Astrocyte (in vitro differentiated cells and primary cell): Measurements from ENCODE around the gene CD82. TPM values are rescaled to one million over a fixed set of nuclear protein-coding genes. Genes with fewer than 3 reads are reported as not detected.
"Not testable (repeated sequence)": the region's sequence is repeated elsewhere in the genome, so short reads cannot be mapped to it uniquely, and the experiment has no call there.

Experiments used
- DNase-seq: peaks from one replicate; pipeline ENCODE4 v3.0.0-alpha.2; 2010; ENCODE audit warnings: low read depth
- FAIRE-seq: peaks from 2 replicates; lab custom pipeline; 2011; peaks lifted over from hg19 to GRCh38; lab: Jason Lieb, UNC
- H2AFZ ChIP-seq: 2 replicates; pipeline ENCODE4 v1.6.0; 2012; ENCODE audit warnings: low read depth, low read length, inconsistent platforms
- H3K27ac ChIP-seq: 2 replicates; pipeline ENCODE4 v1.5.1; 2011; ENCODE audit warnings: low read depth, low read length, inconsistent platforms
- H3K27me3 ChIP-seq: 2 replicates; pipeline ENCODE4 v1.6.0; 2011; ENCODE audit warnings: low read length, inconsistent platforms; ENCODE audit not compliant: insufficient read depth
- H3K36me3 ChIP-seq: 2 replicates; pipeline ENCODE4 v1.5.1; 2011; ENCODE audit warnings: low read length, inconsistent platforms; ENCODE audit not compliant: insufficient read depth
- H3K4me1 ChIP-seq: 2 replicates; pipeline ENCODE4 v1.5.1; 2011; ENCODE audit warnings: low read length, inconsistent platforms; ENCODE audit not compliant: insufficient read depth
- H3K4me2 ChIP-seq: 2 replicates; pipeline ENCODE4 v1.6.0; 2012; ENCODE audit warnings: low read length, inconsistent platforms
- H3K4me3 ChIP-seq: 2 replicates; pipeline ENCODE4 v1.5.1; 2011; ENCODE audit warnings: low read depth, mild to moderate bottlenecking, low read length, inconsistent platforms; ENCODE audit not compliant: insufficient read depth
- H3K79me2 ChIP-seq: 2 replicates; pipeline ENCODE4 v1.6.0; 2012; ENCODE audit warnings: mild to moderate bottlenecking, low read length, inconsistent platforms; ENCODE audit not compliant: insufficient read depth
- H3K9ac ChIP-seq: 2 replicates; pipeline ENCODE4 v1.6.0; 2012; ENCODE audit warnings: mild to moderate bottlenecking, low read length, inconsistent platforms
- H3K9me3 ChIP-seq: 2 replicates; pipeline ENCODE4 v1.5.1; 2012; ENCODE audit warnings: low read depth, mild to moderate bottlenecking, low read length, inconsistent platforms; ENCODE audit not compliant: insufficient read depth
- H4K20me1 ChIP-seq: 2 replicates; pipeline ENCODE4 v1.6.0; 2012; ENCODE audit warnings: low read length, inconsistent platforms; ENCODE audit not compliant: insufficient read depth
- H3K27ac Mint-ChIP-seq: one replicate; pipeline ENCODE4 v1.8.0; 2021; ENCODE audit warnings: mild to moderate bottlenecking, mixed read lengths; ENCODE audit not compliant: unreplicated experiment
- H3K27me3 Mint-ChIP-seq: one replicate; pipeline ENCODE4 v1.8.0; 2021; ENCODE audit warnings: low read depth, mixed read lengths; ENCODE audit not compliant: unreplicated experiment
- H3K36me3 Mint-ChIP-seq: one replicate; pipeline ENCODE4 v1.8.0; 2021; ENCODE audit warnings: low read depth, mixed read lengths; ENCODE audit not compliant: unreplicated experiment
- H3K4me1 Mint-ChIP-seq: one replicate; pipeline ENCODE4 v1.8.0; 2021; ENCODE audit warnings: low read depth, mixed read lengths; ENCODE audit not compliant: unreplicated experiment
- H3K4me3 Mint-ChIP-seq: one replicate; pipeline ENCODE4 v1.8.0; 2021; ENCODE audit warnings: mild to moderate bottlenecking, moderate library complexity, mixed read lengths; ENCODE audit not compliant: unreplicated experiment
- H3K9me3 Mint-ChIP-seq: one replicate; pipeline ENCODE4 v1.8.0; 2021; ENCODE audit warnings: mild to moderate bottlenecking, mixed read lengths; ENCODE audit not compliant: unreplicated experiment
- EZH2 ChIP-seq: IDR thresholded peaks from 2 replicates; pipeline ENCODE4 v1.6.1; 2012; ENCODE audit warnings: mild to moderate bottlenecking, low read length, inconsistent platforms; ENCODE audit not compliant: insufficient read depth
- total RNA-seq: library from RNA; stranded (reverse); gene quantifications from 2 replicates; pipeline ENCODE4 v1.2.1, GENCODE V29; 2021
- TF ChIP-seq, protein P1 (sequence below): IDR thresholded peaks from 2 replicates; pipeline ENCODE4 v1.5.1; 2011; ENCODE audit warnings: low read depth, mild to moderate bottlenecking, inconsistent platforms, low read length, moderate library complexity; ENCODE audit not compliant: insufficient read depth

Gene CD82
- total RNA-seq, 1 donor from 2014 or later = 74.5 TPM

DNA sequence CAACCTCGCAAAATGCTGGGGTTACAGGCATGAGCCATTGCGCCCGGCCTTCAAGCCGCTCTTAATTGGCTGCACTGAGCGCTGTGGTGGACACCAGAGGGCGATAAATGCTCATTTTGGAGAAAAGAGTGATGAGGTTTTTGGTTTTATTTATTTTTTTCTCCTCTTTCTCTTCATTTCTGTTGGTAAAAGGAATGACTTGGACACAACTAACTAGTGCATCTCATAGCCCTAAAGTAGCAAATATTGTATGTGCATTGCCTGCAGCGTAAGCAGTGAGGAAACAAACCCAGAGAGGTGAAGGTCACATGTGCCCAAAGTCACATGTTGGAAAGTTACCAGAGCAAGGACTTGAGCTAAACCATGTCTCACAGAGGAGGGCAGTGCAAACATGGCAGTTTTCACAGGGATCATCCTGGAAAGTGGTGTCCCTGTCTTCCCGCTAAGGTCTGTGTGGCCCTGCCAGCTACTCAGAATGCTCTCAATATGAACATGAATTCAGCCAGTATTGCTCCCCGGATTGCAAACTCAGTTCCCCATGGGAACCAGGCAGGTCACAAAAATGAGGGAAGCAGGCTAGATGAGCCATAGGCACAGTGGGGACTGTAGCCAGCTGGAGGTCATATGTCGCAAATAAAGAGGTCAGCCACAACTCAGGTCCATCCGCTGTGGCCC, 8.6 kb upstream of the CD82 start:
- H3K9me3 ChIP-seq = no peaks in the 10 kb centered on the region
- Mint-ChIP-seq H3K27me3 (peaks cover under 1% of the 10 kb centered on the region), H3K27ac (peak overlapping the region; percentile 43), H3K9me3 (peaks cover 8% of the 10 kb centered on the region), H3K4me1 (peaks cover 17% of the 10 kb centered on the region), H3K36me3 (no peaks in the 10 kb centered on the region), H3K4me3 (no peak overlapping the region)
- no peak overlapping the region for H2AFZ ChIP-seq
- DNase-seq (no peak), FAIRE-seq (no peak)
- H3K4me1 ChIP-seq = peaks cover 4% of the 10 kb centered on the region
- H3K36me3 ChIP-seq = no peaks in the 10 kb centered on the region
- H3K4me2 ChIP-seq = no peak overlapping the region
- H3K4me3 ChIP-seq = no peak overlapping the region
- H3K79me2 ChIP-seq = no peaks in the 10 kb centered on the region
- no peak overlapping the region for H3K27ac ChIP-seq
- no peak overlapping the region for H3K9ac ChIP-seq
- no peaks in the 10 kb centered on the region for H3K27me3 ChIP-seq
- TF ChIP-seq, protein P1, sequence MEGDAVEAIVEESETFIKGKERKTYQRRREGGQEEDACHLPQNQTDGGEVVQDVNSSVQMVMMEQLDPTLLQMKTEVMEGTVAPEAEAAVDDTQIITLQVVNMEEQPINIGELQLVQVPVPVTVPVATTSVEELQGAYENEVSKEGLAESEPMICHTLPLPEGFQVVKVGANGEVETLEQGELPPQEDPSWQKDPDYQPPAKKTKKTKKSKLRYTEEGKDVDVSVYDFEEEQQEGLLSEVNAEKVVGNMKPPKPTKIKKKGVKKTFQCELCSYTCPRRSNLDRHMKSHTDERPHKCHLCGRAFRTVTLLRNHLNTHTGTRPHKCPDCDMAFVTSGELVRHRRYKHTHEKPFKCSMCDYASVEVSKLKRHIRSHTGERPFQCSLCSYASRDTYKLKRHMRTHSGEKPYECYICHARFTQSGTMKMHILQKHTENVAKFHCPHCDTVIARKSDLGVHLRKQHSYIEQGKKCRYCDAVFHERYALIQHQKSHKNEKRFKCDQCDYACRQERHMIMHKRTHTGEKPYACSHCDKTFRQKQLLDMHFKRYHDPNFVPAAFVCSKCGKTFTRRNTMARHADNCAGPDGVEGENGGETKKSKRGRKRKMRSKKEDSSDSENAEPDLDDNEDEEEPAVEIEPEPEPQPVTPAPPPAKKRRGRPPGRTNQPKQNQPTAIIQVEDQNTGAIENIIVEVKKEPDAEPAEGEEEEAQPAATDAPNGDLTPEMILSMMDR = peak; percentile 69
- no peak for TF ChIP-seq EZH2
- no peaks in the 10 kb centered on the region for H4K20me1 ChIP-seq

DNA sequence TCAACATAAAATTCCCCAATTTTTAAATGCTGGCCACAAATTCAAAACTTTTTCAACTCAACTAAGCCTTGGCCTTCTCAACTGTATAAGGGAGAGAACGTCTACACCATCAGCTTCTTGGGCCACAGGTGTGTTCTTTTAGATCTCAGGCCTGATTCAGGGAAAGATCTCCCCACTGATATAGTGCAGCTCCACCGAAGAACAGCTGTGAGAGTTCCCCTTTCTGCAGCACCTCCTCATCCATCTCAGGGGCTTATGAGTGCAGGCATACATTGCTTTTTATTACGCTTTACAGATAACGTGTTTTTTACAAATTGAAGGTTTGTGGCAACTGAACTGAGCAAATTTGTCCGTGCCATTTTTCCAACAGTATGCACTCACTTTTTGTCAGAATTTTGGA, 8.0 kb upstream of the CD82 start:
- Mint-ChIP-seq H3K27ac (no peak overlapping the region), H3K36me3 (no peaks in the 10 kb centered on the region), H3K27me3 (no peaks in the 10 kb centered on the region), H3K9me3 (peaks cover 8% of the 10 kb centered on the region), H3K4me1 (peaks cover 17% of the 10 kb centered on the region), H3K4me3 (no peak overlapping the region)
- H2AFZ ChIP-seq = no peak overlapping the region
- TF ChIP-seq, protein P1 = no peak
- no peak for TF ChIP-seq EZH2
- H3K4me2 ChIP-seq = no peak overlapping the region
- H3K4me1 ChIP-seq = peaks cover 4% of the 10 kb centered on the region
- no peak overlapping the region for H3K27ac ChIP-seq
- no peaks in the 10 kb centered on the region for H3K9me3 ChIP-seq
- H3K79me2 ChIP-seq = no peaks in the 10 kb centered on the region
- H3K9ac ChIP-seq = no peak overlapping the region
- no peak for DNase-seq
- no peak overlapping the region for H3K4me3 ChIP-seq
- no peaks in the 10 kb centered on the region for H4K20me1 ChIP-seq
- FAIRE-seq = no peak
- no peaks in the 10 kb centered on the region for H3K36me3 ChIP-seq
- no peaks in the 10 kb centered on the region for H3K27me3 ChIP-seq

DNA sequence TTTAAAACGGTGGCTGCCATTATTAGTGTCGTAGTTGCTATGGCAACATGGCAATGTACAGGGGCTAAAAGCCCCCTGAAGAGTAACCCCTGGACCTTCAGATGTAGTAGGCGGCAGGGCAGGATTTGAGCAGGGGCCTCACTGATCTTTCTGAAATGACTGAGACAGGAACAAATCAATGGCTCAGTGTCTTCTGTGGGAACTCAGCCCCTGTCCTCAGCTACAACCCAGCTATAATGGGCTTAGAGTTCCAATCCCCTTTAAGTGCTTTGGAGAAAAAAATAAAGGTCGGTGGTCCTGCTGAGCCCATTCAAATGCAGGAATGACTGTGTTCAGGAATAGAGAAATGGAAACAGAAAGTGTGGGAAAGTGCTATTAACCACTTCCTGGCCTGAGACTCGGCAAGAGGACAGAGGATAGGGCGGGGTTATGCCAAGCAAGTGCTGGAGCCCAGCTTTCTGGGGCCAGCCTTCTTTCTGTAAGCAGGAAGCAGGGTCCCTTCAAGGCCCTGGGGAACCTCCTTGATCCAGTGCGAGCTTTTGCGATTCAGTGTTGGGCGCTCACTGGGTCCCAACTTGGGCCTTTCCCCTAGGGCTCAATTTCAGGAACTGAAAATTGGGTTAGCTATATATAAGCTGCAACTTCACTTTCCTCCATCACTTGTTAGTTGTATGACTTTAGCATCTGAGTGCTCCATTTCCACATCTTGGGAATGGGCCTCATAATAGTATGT, 6.1 kb upstream of the CD82 start:
- Mint-ChIP-seq H3K9me3 (no peaks in the 10 kb centered on the region), H3K27ac (no peak overlapping the region), H3K36me3 (no peaks in the 10 kb centered on the region), H3K4me1 (peaks cover 32% of the 10 kb centered on the region), H3K4me3 (no peak overlapping the region), H3K27me3 (no peaks in the 10 kb centered on the region)
- FAIRE-seq = no peak
- no peak overlapping the region for H3K27ac ChIP-seq
- H3K4me1 ChIP-seq = peaks cover 16% of the 10 kb centered on the region
- H3K9me3 ChIP-seq = no peaks in the 10 kb centered on the region
- TF ChIP-seq, protein P1 = no peak
- no peak for TF ChIP-seq EZH2
- H3K27me3 ChIP-seq = no peaks in the 10 kb centered on the region
- no peaks in the 10 kb centered on the region for H3K36me3 ChIP-seq
- DNase-seq = no peak
- H4K20me1 ChIP-seq = no peaks in the 10 kb centered on the region
- H3K79me2 ChIP-seq = no peaks in the 10 kb centered on the region
- no peak overlapping the region for H3K9ac ChIP-seq
- H3K4me3 ChIP-seq = no peak overlapping the region
- H2AFZ ChIP-seq = peak overlapping the region; percentile 15
- H3K4me2 ChIP-seq = no peak overlapping the region

DNA sequence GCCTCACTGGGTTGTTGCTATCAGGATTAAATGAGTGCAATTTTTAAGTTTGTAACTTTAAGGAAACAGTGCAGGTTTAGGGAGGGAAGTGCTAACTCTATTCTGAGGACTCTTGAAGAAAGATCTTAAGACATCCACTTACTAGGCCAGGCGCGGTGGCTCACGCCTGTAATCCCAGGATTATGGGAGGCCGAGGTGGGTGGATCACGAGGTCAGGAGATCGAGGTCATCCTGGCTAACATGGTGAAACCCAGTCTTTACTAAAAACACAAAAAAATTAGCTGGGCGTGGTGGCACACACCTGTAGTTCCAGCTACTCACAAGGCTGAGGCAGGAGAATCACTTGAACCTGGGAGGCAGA, 5.5 kb upstream of the CD82 start:
- H3K4me1 Mint-ChIP-seq = peaks cover 37% of the 10 kb centered on the region
- H4K20me1 ChIP-seq, H3K27ac Mint-ChIP-seq, H2AFZ ChIP-seq, H3K79me2 ChIP-seq, H3K36me3 ChIP-seq, FAIRE-seq, H3K9ac ChIP-seq, H3K4me3 Mint-ChIP-seq, H3K9me3 Mint-ChIP-seq, H3K27me3 ChIP-seq, H3K4me2 ChIP-seq, H3K36me3 Mint-ChIP-seq, H3K27ac ChIP-seq, H3K27me3 Mint-ChIP-seq, H3K4me3 ChIP-seq, DNase-seq, H3K9me3 ChIP-seq: not testable (repeated sequence)
- peaks cover 21% of the 10 kb centered on the region for H3K4me1 ChIP-seq
